Gastrocnemius medialis (tissue), 4 donors: ENCODE data around the gene RELCH.

ENCODE experiments used
- CTCF ChIP-seq, 5 experiments: fragments of 450-650 bp in 3 of 5; fragments of 200-600 bp in 2 of 5; sonication (generic) in 2 of 5; IDR thresholded peaks in 4 of 5; conservative IDR thresholded peaks in 1 of 5; 1 replicate in 4 of 5; 2 replicates in 1 of 5; pipeline ENCODE4 v1.5.1; 2016 to 2019; ENCODE audit warnings: antibody characterized with exemption in 5 of 5, mild to moderate bottlenecking in 3 of 5, moderate library complexity in 3 of 5
- POLR2A ChIP-seq, 2 donors: fragments of 450-650 bp; IDR thresholded peaks; one replicate each; pipeline ENCODE4 v1.6.1; 2017; ENCODE audit warnings: antibody characterized with exemption in 2 of 2, mild to moderate bottlenecking in 2 of 2, moderate library complexity in 2 of 2

- TF ChIP-seq CTCF (IDR thresholded peaks at IDR 0.05 in 4 of 5, conservative IDR thresholded peaks at IDR 0.05 in 1 of 5) (no peak), POLR2A (IDR thresholded peaks at IDR 0.05) (no peak)
Measured at GRCh38 chr18:62287781-62288664, 101.0 kb downstream of the RELCH start.
